ENCODE results near the gene MON1B. TPM values are rescaled to one million over a fixed set of nuclear protein-coding genes. Genes with fewer than 3 reads are reported as not detected.

The MON1B gene
- total RNA-seq, 2 donors from 2014 or later, result 43.6 to 45.7 TPM

DNA sequence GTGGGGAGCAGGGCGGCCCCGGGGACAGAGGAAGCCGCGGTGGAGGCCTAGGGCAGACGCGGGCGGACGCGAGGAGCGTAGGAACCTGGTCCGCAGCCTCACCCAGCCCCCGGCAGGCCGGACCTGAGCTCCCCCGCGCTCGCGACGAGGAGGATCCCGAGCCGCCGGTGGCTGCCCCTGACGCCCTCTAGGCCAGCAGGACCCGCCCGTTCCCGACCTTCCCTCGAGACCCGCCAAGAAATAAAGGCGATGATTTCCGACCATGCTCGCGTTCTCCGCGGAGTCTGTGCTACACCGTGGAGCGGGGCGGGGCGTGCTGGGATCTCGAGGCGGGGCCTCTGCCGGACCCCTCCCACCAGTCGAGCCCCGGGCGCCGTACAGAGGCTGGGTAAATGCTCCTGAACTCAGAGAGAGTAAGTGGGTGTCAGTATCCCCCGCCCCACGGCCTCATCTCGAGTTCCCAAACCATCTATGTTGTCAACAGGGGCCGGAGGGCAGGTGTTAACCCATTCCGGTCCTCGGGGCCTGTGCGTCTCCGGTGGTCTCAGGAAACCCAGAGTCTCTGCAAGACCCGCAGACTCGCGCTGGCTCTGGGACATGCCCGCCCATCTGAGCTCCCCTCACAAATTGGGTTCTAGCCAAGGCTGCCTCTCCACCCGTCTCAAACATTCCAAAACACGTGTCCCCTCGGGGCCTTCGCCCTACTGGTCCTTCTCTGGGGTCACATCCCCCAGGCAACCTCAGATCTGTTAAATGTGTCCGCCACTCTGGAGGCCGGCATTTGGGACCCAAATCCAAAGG, 22.0 kb downstream of the MON1B start:
- Histone ChIP-seq H3K9me3 (ENCODE audit: control insufficient read depth, low read length) (no peaks in the 10 kb centered on the region), H3K27me3 (ENCODE audit: control insufficient read depth, insufficient read depth, low read length, poor library complexity, severe bottlenecking) (no peaks in the 10 kb centered on the region), H3K4me1 (ENCODE audit: control insufficient read depth, insufficient read depth, low read length) (no peaks in the 10 kb centered on the region), H3K9ac (ENCODE audit: extremely low read depth, low read length, poor library complexity, severe bottlenecking) (peak overlapping the region; percentile 53), H3K27ac (ENCODE audit: low read depth, low read length) (peak overlapping the region; percentile 91), H3K36me3 (ENCODE audit: control insufficient read depth, insufficient read depth, low read length) (no peaks in the 10 kb centered on the region), H3K4me3 (ENCODE audit: low read length) (peak overlapping the region; percentile 79)
- Mint-ChIP-seq H3K27ac (no peak overlapping the region), H3K9me3 (no peaks in the 10 kb centered on the region), H3K4me3 (peak overlapping the region; percentile 67), H3K4me1 (peaks cover 13% of the 10 kb centered on the region), H3K27me3 (ENCODE audit: insufficient read depth) (peaks cover 24% of the 10 kb centered on the region), H3K36me3 (ENCODE audit: low read depth) (no peaks in the 10 kb centered on the region)
- TF ChIP-seq, protein P1, sequence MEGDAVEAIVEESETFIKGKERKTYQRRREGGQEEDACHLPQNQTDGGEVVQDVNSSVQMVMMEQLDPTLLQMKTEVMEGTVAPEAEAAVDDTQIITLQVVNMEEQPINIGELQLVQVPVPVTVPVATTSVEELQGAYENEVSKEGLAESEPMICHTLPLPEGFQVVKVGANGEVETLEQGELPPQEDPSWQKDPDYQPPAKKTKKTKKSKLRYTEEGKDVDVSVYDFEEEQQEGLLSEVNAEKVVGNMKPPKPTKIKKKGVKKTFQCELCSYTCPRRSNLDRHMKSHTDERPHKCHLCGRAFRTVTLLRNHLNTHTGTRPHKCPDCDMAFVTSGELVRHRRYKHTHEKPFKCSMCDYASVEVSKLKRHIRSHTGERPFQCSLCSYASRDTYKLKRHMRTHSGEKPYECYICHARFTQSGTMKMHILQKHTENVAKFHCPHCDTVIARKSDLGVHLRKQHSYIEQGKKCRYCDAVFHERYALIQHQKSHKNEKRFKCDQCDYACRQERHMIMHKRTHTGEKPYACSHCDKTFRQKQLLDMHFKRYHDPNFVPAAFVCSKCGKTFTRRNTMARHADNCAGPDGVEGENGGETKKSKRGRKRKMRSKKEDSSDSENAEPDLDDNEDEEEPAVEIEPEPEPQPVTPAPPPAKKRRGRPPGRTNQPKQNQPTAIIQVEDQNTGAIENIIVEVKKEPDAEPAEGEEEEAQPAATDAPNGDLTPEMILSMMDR (conservative IDR thresholded peaks at IDR 0.05), result no peak
- 24 to 35% methylated on average over 32 to 62 of the region's 62 CpGs for WGBS, 2 experiments (ENCODE audit: insufficient coverage in 1 of 2, insufficient read length in 1 of 2)
- DNase-seq, result peak; percentile 93

DNA sequence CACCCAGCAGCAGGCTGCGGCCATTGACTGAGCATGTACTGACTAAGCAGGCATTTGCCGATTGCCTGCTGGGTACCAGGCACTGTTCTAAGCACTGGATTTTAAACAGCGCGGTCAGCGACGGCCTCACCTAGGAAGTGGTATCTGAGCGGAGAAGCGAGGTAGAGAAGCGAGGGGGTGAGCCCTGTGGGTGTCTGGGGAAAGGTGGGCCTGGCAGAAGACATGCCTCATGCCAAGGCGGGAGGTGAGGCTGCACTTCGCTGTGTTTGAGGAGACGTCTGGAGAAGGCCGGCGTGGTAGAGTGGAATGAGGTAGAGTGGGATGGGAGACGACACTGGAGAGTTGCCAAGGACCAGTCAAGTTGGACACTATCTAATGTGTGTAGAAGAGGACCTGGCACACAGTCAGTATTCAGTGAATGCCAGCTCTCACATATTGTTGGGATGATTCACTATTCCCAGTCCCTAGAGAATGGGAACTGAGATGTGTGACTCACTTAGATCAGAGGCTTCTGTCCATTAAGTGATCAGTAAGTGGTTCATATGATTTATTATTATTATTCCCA, 22.6 kb downstream of the MON1B start:
- Mint-ChIP-seq H3K4me3 (peak overlapping the region; percentile 67), H3K27me3 (ENCODE audit: insufficient read depth) (peaks cover 24% of the 10 kb centered on the region), H3K9me3 (no peaks in the 10 kb centered on the region), H3K36me3 (ENCODE audit: low read depth) (no peaks in the 10 kb centered on the region), H3K4me1 (peaks cover 10% of the 10 kb centered on the region), H3K27ac (no peak overlapping the region)
- no peak overlapping the region for H3K4me3 ChIP-seq (ENCODE audit: low read length)
- no peak for DNase-seq
- H3K9me3 ChIP-seq (ENCODE audit: control insufficient read depth, low read length), result no peaks in the 10 kb centered on the region
- 95 to 96% methylated on average over 12 to 15 of the region's 15 CpGs for WGBS, 2 experiments (ENCODE audit: insufficient coverage in 1 of 2, insufficient read length in 1 of 2)
- H3K9ac ChIP-seq (ENCODE audit: extremely low read depth, low read length, poor library complexity, severe bottlenecking), result no peak overlapping the region
- no peaks in the 10 kb centered on the region for H3K4me1 ChIP-seq (ENCODE audit: control insufficient read depth, insufficient read depth, low read length)
- no peak overlapping the region for H3K27ac ChIP-seq (ENCODE audit: low read depth, low read length)
- no peaks in the 10 kb centered on the region for H3K36me3 ChIP-seq (ENCODE audit: control insufficient read depth, insufficient read depth, low read length)
- TF ChIP-seq, protein P1 (conservative IDR thresholded peaks at IDR 0.05), result no peak
- H3K27me3 ChIP-seq (ENCODE audit: control insufficient read depth, insufficient read depth, low read length, poor library complexity, severe bottlenecking), result no peaks in the 10 kb centered on the region

DNA sequence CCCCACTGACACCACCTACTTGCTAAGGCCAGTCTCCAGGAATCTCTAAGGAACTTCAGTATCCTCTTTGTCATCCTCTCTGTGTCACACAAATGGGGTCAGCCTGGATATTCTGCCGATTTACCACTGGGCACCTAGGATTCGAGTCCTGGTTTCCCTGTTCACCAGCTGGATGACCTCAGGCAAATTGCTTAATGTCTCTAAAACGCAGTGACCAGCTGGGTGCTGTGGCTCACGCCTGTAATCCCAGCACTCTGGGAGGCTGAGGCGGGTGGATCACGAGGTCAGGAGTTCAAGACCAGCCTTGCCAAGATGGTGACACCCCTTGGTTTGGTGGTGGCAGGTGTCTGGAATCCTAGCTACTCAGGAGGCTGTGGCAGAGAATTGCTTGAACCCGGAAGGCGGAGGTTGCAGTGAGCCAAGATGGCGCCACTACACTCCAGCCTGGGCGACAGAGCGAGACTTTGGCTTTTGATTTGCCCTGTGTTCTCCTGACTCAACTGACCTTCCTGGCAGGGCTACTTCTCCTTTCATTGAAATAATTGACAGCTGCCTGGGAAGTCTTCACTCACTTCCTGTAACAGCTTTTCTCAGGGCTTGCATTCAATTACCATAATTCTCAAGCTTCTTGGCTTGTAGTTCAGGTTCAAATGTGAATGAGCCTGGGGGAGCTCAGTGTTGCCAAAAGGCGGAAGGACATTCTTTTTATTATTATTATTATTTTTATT, 23.6 kb downstream of the MON1B start:
- Mint-ChIP-seq H3K9me3 (no peaks in the 10 kb centered on the region), H3K27me3 (ENCODE audit: insufficient read depth) (peaks cover 18% of the 10 kb centered on the region), H3K4me3 (no peak overlapping the region), H3K4me1 (peaks cover 10% of the 10 kb centered on the region), H3K27ac (no peak overlapping the region), H3K36me3 (ENCODE audit: low read depth) (no peaks in the 10 kb centered on the region)
- no peaks in the 10 kb centered on the region for H3K9me3 ChIP-seq (ENCODE audit: control insufficient read depth, low read length)
- H3K36me3 ChIP-seq (ENCODE audit: control insufficient read depth, insufficient read depth, low read length), result no peaks in the 10 kb centered on the region
- H3K4me3 ChIP-seq (ENCODE audit: low read length), result no peak overlapping the region
- no peak for DNase-seq
- no peak overlapping the region for H3K9ac ChIP-seq (ENCODE audit: extremely low read depth, low read length, poor library complexity, severe bottlenecking)
- H3K27ac ChIP-seq (ENCODE audit: low read depth, low read length), result no peak overlapping the region
- WGBS, 2 experiments (ENCODE audit: insufficient coverage in 1 of 2, insufficient read length in 1 of 2), result 85 to 92% methylated on average over 10 to 11 of the region's 12 CpGs
- no peaks in the 10 kb centered on the region for H3K27me3 ChIP-seq (ENCODE audit: control insufficient read depth, insufficient read depth, low read length, poor library complexity, severe bottlenecking)
- no peaks in the 10 kb centered on the region for H3K4me1 ChIP-seq (ENCODE audit: control insufficient read depth, insufficient read depth, low read length)
- TF ChIP-seq, protein P1 (conservative IDR thresholded peaks at IDR 0.05), result no peak
